ENCODE results near the gene TMEM187.

TMEM187 gene

GRCh38 chrX:154030266-154030665 lies 57.7 kb downstream of the TMEM187 start:
- DNase-seq (ENCODE audit: extremely low spot score, insufficient read length, low read depth) (no peak), FAIRE-seq (no peak)

- FAIRE-seq (no peak), DNase-seq (ENCODE audit: extremely low spot score, insufficient read length, low read depth) (no peak)
These were observed 58.3 kb downstream of the TMEM187 start for GRCh38 chrX:154030715-154031305.

- no peak for DNase-seq (ENCODE audit: extremely low spot score, insufficient read length, low read depth)
- no peak for FAIRE-seq
These were observed 59.6 kb downstream of the TMEM187 start for GRCh38 chrX:154032160-154032559.

GRCh38 chrX:154032653-154033052 lies 60.1 kb downstream of the TMEM187 start:
- DNase-seq (ENCODE audit: extremely low spot score, insufficient read length, low read depth) (no peak), FAIRE-seq (no peak)
